Choroid plexus epithelial cell (primary cell): ENCODE results near the gene COQ10A.

Experiments used
- DNase-seq: peaks from one replicate; pipeline ENCODE4 v3.0.0-alpha.2; 2010; ENCODE audit warnings: low read depth
- H3K4me3 ChIP-seq: 2 replicates; pipeline ENCODE4 v1.5.1; 2011; ENCODE audit warnings: low read depth, mild to moderate bottlenecking, control low read depth, low read length, moderate library complexity
- TF ChIP-seq, protein P1 (sequence below): conservative IDR thresholded peaks from 2 replicates; pipeline ENCODE4 v1.5.1; 2011; ENCODE audit warnings: low read depth, mild to moderate bottlenecking, control low read depth, inconsistent platforms, low read length, moderate library complexity

COQ10A gene

DNA sequence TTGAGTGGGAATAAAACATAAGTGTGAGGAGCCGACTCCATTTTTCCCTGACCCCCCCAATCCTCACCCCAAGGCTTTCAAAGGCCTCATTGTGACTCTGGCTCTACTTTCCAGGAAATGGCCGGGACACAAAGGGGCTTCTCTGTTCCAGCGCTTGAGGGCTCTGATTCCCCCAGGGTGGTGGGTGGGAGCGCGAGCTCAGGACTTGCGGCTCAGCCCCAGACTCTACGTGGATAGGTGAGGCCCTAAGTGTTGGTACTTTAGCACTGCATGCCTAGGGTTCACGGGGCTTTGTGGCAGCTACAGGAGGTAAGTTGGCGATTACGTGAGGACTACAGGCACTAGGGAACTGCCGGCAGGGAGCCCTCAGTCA lies 48.5 kb downstream of the COQ10A start:
- H3K4me3 ChIP-seq = peak overlapping the region; percentile 97
- no peak for DNase-seq
- TF ChIP-seq, protein P1, sequence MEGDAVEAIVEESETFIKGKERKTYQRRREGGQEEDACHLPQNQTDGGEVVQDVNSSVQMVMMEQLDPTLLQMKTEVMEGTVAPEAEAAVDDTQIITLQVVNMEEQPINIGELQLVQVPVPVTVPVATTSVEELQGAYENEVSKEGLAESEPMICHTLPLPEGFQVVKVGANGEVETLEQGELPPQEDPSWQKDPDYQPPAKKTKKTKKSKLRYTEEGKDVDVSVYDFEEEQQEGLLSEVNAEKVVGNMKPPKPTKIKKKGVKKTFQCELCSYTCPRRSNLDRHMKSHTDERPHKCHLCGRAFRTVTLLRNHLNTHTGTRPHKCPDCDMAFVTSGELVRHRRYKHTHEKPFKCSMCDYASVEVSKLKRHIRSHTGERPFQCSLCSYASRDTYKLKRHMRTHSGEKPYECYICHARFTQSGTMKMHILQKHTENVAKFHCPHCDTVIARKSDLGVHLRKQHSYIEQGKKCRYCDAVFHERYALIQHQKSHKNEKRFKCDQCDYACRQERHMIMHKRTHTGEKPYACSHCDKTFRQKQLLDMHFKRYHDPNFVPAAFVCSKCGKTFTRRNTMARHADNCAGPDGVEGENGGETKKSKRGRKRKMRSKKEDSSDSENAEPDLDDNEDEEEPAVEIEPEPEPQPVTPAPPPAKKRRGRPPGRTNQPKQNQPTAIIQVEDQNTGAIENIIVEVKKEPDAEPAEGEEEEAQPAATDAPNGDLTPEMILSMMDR = no peak

DNA sequence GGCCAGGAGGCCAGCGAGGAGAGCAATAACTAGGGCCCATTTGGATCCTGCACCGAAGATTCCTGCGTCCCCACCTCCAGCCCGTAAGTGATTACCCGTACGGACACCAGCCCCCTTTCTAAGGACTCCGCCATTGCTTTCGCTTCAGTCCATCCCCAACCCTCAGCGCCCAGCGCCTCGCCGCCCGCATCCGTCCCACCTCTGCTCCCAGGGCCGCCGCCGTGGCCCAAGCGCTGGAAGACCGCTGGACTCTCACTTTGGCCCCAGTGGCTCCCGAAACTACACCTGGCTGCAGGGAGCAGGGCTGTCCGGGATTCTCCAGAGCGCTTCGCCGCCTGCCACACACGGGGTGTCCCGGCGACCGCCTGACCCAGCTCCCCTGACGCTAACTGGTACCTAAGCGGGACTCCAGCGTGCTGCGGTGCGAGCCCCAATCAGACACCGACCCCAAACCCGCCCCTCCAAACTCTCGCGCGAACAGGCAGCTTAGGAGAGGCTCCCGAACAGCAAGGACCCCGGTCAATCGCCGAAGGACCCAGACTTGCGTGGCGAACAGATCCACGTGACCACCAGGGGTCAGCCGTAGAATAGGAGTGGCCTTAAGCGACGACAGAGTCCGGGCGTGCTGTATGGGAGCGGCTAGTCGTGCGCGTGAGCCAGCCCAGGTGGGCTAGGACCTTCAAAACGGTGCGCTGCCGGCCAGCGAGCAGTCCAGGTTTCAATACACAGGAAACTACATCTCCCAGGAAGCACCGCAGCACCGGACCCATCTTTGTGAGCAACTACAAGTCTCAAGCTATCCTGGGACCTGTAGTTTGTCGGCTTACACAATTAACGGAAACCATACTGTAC lies 49.1 kb downstream of the COQ10A start, which contains the start of gene CNPY2:
Gene CNPY2 (minus strand): TSS at position 367 of the 852 bp plus-strand sequence. CDS start 771 bp downstream, outside the sequence.
- DNase-seq = peak; percentile 99
- TF ChIP-seq, protein P1 = no peak
- H3K4me3 ChIP-seq = peak within 1 kb of the TSS; percentile 97

DNA sequence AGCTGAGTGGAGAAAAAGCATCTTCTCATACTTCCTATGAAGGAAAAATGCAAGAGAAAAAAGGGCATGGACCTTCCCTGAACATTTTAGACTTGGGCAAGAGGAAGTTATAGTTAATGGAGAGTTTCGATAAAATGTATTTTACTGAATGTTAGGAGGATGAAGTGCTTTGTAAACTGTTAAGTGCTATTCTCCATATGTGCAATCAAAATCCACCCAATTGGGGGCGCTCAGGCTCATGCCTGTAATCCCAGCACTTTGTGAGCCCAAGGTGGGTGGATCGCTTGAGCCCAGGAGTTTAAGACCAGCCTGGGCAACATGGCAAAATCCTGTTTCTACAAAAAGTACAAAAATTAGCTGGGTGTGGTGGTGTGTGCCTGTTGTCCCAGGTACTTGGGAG lies 50.9 kb downstream of the COQ10A start:
- DNase-seq = no peak
- TF ChIP-seq, protein P1 = no peak
- no peak overlapping the region for H3K4me3 ChIP-seq
